Astrocyte (in vitro differentiated cells and primary cell): Measurements from ENCODE around the gene TMEM170B. TPM values are rescaled to one million over a fixed set of nuclear protein-coding genes. Genes with fewer than 3 reads are reported as not detected.

Source experiments
- DNase-seq: peaks from one replicate; pipeline ENCODE4 v3.0.0-alpha.2; 2010; ENCODE audit warnings: low read depth
- FAIRE-seq: peaks from 2 replicates; lab custom pipeline; 2011; peaks lifted over from hg19 to GRCh38; lab: Jason Lieb, UNC
- H2AFZ ChIP-seq: 2 replicates; pipeline ENCODE4 v1.6.0; 2012; ENCODE audit warnings: low read depth, low read length, inconsistent platforms
- H3K27ac ChIP-seq: 2 replicates; pipeline ENCODE4 v1.5.1; 2011; ENCODE audit warnings: low read depth, low read length, inconsistent platforms
- H3K27me3 ChIP-seq: 2 replicates; pipeline ENCODE4 v1.6.0; 2011; ENCODE audit warnings: low read length, inconsistent platforms; ENCODE audit not compliant: insufficient read depth
- H3K36me3 ChIP-seq: 2 replicates; pipeline ENCODE4 v1.5.1; 2011; ENCODE audit warnings: low read length, inconsistent platforms; ENCODE audit not compliant: insufficient read depth
- H3K4me1 ChIP-seq: 2 replicates; pipeline ENCODE4 v1.5.1; 2011; ENCODE audit warnings: low read length, inconsistent platforms; ENCODE audit not compliant: insufficient read depth
- H3K4me2 ChIP-seq: 2 replicates; pipeline ENCODE4 v1.6.0; 2012; ENCODE audit warnings: low read length, inconsistent platforms
- H3K4me3 ChIP-seq: 2 replicates; pipeline ENCODE4 v1.5.1; 2011; ENCODE audit warnings: low read depth, mild to moderate bottlenecking, low read length, inconsistent platforms; ENCODE audit not compliant: insufficient read depth
- H3K79me2 ChIP-seq: 2 replicates; pipeline ENCODE4 v1.6.0; 2012; ENCODE audit warnings: mild to moderate bottlenecking, low read length, inconsistent platforms; ENCODE audit not compliant: insufficient read depth
- H3K9ac ChIP-seq: 2 replicates; pipeline ENCODE4 v1.6.0; 2012; ENCODE audit warnings: mild to moderate bottlenecking, low read length, inconsistent platforms
- H3K9me3 ChIP-seq: 2 replicates; pipeline ENCODE4 v1.5.1; 2012; ENCODE audit warnings: low read depth, mild to moderate bottlenecking, low read length, inconsistent platforms; ENCODE audit not compliant: insufficient read depth
- H4K20me1 ChIP-seq: 2 replicates; pipeline ENCODE4 v1.6.0; 2012; ENCODE audit warnings: low read length, inconsistent platforms; ENCODE audit not compliant: insufficient read depth
- H3K27ac Mint-ChIP-seq: one replicate; pipeline ENCODE4 v1.8.0; 2021; ENCODE audit warnings: mild to moderate bottlenecking, mixed read lengths; ENCODE audit not compliant: unreplicated experiment
- H3K27me3 Mint-ChIP-seq: one replicate; pipeline ENCODE4 v1.8.0; 2021; ENCODE audit warnings: low read depth, mixed read lengths; ENCODE audit not compliant: unreplicated experiment
- H3K36me3 Mint-ChIP-seq: one replicate; pipeline ENCODE4 v1.8.0; 2021; ENCODE audit warnings: low read depth, mixed read lengths; ENCODE audit not compliant: unreplicated experiment
- H3K4me1 Mint-ChIP-seq: one replicate; pipeline ENCODE4 v1.8.0; 2021; ENCODE audit warnings: low read depth, mixed read lengths; ENCODE audit not compliant: unreplicated experiment
- H3K4me3 Mint-ChIP-seq: one replicate; pipeline ENCODE4 v1.8.0; 2021; ENCODE audit warnings: mild to moderate bottlenecking, moderate library complexity, mixed read lengths; ENCODE audit not compliant: unreplicated experiment
- H3K9me3 Mint-ChIP-seq: one replicate; pipeline ENCODE4 v1.8.0; 2021; ENCODE audit warnings: mild to moderate bottlenecking, mixed read lengths; ENCODE audit not compliant: unreplicated experiment
- EZH2 ChIP-seq: IDR thresholded peaks from 2 replicates; pipeline ENCODE4 v1.6.1; 2012; ENCODE audit warnings: mild to moderate bottlenecking, low read length, inconsistent platforms; ENCODE audit not compliant: insufficient read depth
- total RNA-seq: library from RNA; stranded (reverse); gene quantifications from 2 replicates; pipeline ENCODE4 v1.2.1, GENCODE V29; 2021
- TF ChIP-seq, protein P1 (sequence below): IDR thresholded peaks from 2 replicates; pipeline ENCODE4 v1.5.1; 2011; ENCODE audit warnings: low read depth, mild to moderate bottlenecking, inconsistent platforms, low read length, moderate library complexity; ENCODE audit not compliant: insufficient read depth

Gene TMEM170B
- total RNA-seq, 1 donor from 2014 or later: 2.5 TPM

DNA sequence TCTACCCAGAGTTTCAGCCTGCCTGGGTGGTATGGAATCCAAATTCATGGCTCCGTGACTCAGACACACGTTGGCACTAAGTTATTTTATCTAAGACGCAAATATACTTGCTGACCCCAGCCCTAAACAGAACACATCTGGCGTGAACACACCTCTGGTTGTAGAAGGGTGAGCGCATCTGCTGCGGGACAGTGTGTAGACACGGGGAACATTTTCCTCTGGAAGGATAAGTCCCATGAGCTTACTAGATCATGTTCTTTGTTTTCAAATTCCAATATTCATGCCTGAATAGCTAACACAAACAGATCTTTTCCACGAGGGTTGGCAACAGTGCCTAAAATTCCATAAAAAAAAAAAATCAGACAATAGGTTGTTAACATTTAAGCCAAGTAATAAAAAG, 87.8 kb downstream of the TMEM170B start:
- FAIRE-seq (no peak), DNase-seq (no peak)
- no peaks in the 10 kb centered on the region for H3K4me1 Mint-ChIP-seq
- no peak overlapping the region for H3K4me2 ChIP-seq
- no peaks in the 10 kb centered on the region for H3K27me3 Mint-ChIP-seq
- H3K4me3 ChIP-seq: no peak overlapping the region
- peaks cover 3% of the 10 kb centered on the region for H3K4me1 ChIP-seq
- no peak overlapping the region for H3K9ac ChIP-seq
- H4K20me1 ChIP-seq: no peaks in the 10 kb centered on the region
- H3K27ac ChIP-seq: no peak overlapping the region
- H3K4me3 Mint-ChIP-seq: no peak overlapping the region
- TF ChIP-seq EZH2: no peak
- TF ChIP-seq, protein P1, sequence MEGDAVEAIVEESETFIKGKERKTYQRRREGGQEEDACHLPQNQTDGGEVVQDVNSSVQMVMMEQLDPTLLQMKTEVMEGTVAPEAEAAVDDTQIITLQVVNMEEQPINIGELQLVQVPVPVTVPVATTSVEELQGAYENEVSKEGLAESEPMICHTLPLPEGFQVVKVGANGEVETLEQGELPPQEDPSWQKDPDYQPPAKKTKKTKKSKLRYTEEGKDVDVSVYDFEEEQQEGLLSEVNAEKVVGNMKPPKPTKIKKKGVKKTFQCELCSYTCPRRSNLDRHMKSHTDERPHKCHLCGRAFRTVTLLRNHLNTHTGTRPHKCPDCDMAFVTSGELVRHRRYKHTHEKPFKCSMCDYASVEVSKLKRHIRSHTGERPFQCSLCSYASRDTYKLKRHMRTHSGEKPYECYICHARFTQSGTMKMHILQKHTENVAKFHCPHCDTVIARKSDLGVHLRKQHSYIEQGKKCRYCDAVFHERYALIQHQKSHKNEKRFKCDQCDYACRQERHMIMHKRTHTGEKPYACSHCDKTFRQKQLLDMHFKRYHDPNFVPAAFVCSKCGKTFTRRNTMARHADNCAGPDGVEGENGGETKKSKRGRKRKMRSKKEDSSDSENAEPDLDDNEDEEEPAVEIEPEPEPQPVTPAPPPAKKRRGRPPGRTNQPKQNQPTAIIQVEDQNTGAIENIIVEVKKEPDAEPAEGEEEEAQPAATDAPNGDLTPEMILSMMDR: no peak
- no peaks in the 10 kb centered on the region for H3K27me3 ChIP-seq
- no peaks in the 10 kb centered on the region for H3K9me3 ChIP-seq
- H3K79me2 ChIP-seq: no peaks in the 10 kb centered on the region
- H2AFZ ChIP-seq: no peak overlapping the region
- H3K36me3 Mint-ChIP-seq: no peaks in the 10 kb centered on the region
- peaks cover 7% of the 10 kb centered on the region for H3K9me3 Mint-ChIP-seq
- H3K36me3 ChIP-seq: no peaks in the 10 kb centered on the region
- H3K27ac Mint-ChIP-seq: no peak overlapping the region

DNA sequence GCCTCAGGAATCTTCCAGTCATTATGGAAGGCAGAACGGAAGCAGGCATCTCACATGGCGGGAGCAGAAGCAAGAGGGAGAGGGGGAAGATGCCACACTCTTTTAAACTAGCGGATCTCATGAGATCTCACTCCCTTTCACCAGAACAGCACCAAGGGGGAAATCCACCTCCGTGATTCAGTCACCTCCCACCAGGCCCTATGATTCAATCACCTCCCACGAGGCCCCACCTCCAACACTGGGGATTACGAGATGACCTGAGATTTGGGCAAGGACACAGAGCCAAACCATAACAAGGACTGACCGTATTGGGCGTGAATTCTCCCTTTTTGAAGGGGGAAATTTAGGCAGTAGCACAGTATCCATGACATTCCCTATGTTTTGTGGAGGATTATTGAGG, 88.8 kb downstream of the TMEM170B start:
- H4K20me1 ChIP-seq: no peaks in the 10 kb centered on the region
- DNase-seq: no peak
- no peak overlapping the region for H3K4me3 ChIP-seq
- Mint-ChIP-seq H3K9me3 (peaks cover 7% of the 10 kb centered on the region), H3K4me3 (no peak overlapping the region), H3K4me1 (no peaks in the 10 kb centered on the region), H3K27me3 (no peaks in the 10 kb centered on the region), H3K27ac (no peak overlapping the region), H3K36me3 (no peaks in the 10 kb centered on the region)
- H3K4me2 ChIP-seq: no peak overlapping the region
- H3K36me3 ChIP-seq: no peaks in the 10 kb centered on the region
- H3K9me3 ChIP-seq: no peaks in the 10 kb centered on the region
- no peak for TF ChIP-seq EZH2
- TF ChIP-seq, protein P1: no peak
- H3K4me1 ChIP-seq: peaks cover 3% of the 10 kb centered on the region
- H3K9ac ChIP-seq: no peak overlapping the region
- H2AFZ ChIP-seq: no peak overlapping the region
- FAIRE-seq: no peak
- H3K79me2 ChIP-seq: no peaks in the 10 kb centered on the region
- H3K27ac ChIP-seq: no peak overlapping the region
- H3K27me3 ChIP-seq: no peaks in the 10 kb centered on the region

DNA sequence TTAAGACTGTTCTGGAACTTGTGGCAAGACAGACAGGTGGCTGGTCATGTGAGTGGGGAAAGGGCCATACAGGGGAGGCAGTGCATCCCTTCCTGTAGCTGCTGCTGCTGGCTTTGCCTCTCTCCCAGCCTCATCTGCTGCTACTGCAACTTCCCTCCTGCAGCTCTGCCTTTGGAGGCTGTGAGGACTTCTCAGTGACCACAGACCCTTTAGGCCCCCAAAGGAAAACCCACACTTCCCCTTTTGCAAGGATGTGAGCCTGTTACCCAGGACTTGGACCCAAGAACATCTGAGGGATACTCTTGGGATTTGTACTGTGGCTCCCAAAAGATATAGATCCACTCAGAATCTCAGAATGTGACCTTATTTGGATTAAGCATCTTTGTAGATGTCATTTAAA, 91.0 kb downstream of the TMEM170B start:
- H3K4me2 ChIP-seq: no peak overlapping the region
- FAIRE-seq: no peak
- Mint-ChIP-seq H3K9me3 (peaks cover 7% of the 10 kb centered on the region), H3K4me1 (peaks cover 11% of the 10 kb centered on the region), H3K27me3 (no peaks in the 10 kb centered on the region), H3K27ac (no peak overlapping the region), H3K4me3 (no peak overlapping the region), H3K36me3 (no peaks in the 10 kb centered on the region)
- no peaks in the 10 kb centered on the region for H3K36me3 ChIP-seq
- H3K9me3 ChIP-seq: no peaks in the 10 kb centered on the region
- no peak for DNase-seq
- H2AFZ ChIP-seq: no peak overlapping the region
- H3K9ac ChIP-seq: no peak overlapping the region
- H3K27ac ChIP-seq: no peak overlapping the region
- TF ChIP-seq, protein P1: no peak
- no peak for TF ChIP-seq EZH2
- no peaks in the 10 kb centered on the region for H4K20me1 ChIP-seq
- H3K27me3 ChIP-seq: no peaks in the 10 kb centered on the region
- no peak overlapping the region for H3K4me3 ChIP-seq
- no peaks in the 10 kb centered on the region for H3K79me2 ChIP-seq
- H3K4me1 ChIP-seq: peaks cover 15% of the 10 kb centered on the region
